Neutrophil (primary cell): ENCODE data around the gene LRRC75A.

Experiments used
- H3K27ac ChIP-seq: fragments of 200-600 bp; sonication (generic); 2 replicates; pipeline ENCODE4 v1.5.1; 2016; ENCODE audit warnings: mild to moderate bottlenecking, moderate library complexity
- H3K27me3 ChIP-seq: fragments of 200-600 bp; sonication (generic); 2 replicates; pipeline ENCODE4 v1.6.0; 2016; ENCODE audit warnings: mild to moderate bottlenecking
- H3K36me3 ChIP-seq: fragments of 200-600 bp; sonication (generic); 2 replicates; pipeline ENCODE4 v1.5.1; 2017
- H3K4me1 ChIP-seq, 2 experiments: fragments of 200-600 bp in 1 of 2; sonication (generic) in 1 of 2; 1 replicate in 1 of 2; 2 replicates in 1 of 2; pipeline versions ENCODE4 v1.5.1 to v1.6.1; 2013 to 2016; ENCODE audit warnings: low read depth in 1 of 2, low read length in 1 of 2, mild to moderate bottlenecking in 1 of 2, moderate library complexity in 1 of 2; ENCODE audit not compliant: control insufficient read depth in 1 of 2, insufficient read depth in 1 of 2
- H3K4me3 ChIP-seq, 2 experiments: fragments of 200-600 bp in 1 of 2; sonication (generic) in 1 of 2; 1 replicate in 1 of 2; 2 replicates in 1 of 2; pipeline ENCODE4 v1.5.1; 2013 to 2016; ENCODE audit warnings: low read depth in 1 of 2, low read length in 1 of 2, mild to moderate bottlenecking in 1 of 2, moderate library complexity in 1 of 2
- H3K9me3 ChIP-seq: fragments of 200-600 bp; sonication (generic); 2 replicates; pipeline ENCODE4 v1.5.1; 2016
- CTCF ChIP-seq: fragments of 200-600 bp; sonication (generic); IDR thresholded peaks from 2 replicates; pipeline ENCODE4 v1.5.1; 2016; ENCODE audit warnings: antibody characterized with exemption

Gene LRRC75A

GRCh38 chr17:16504984-16505383, 13.0 kb upstream of the LRRC75A start:
- no peak for TF ChIP-seq CTCF
- H3K27me3 ChIP-seq = no peaks in the 10 kb centered on the region

GRCh38 chr17:16496820-16497489, 5.0 kb upstream of the LRRC75A start:
- Histone ChIP-seq H3K4me3 (no peak overlapping the region), H3K27me3 (peaks cover 67% of the 10 kb centered on the region), H3K4me1 (peaks cover 5 to 7% of the 10 kb centered on the region in 2 experiments), H3K27ac (no peak overlapping the region), H3K36me3 (no peaks in the 10 kb centered on the region), H3K9me3 (no peaks in the 10 kb centered on the region)
- TF ChIP-seq CTCF = no peak

More at GRCh38 chr17:16504984-16505383, 13.0 kb upstream of the LRRC75A start:
- Histone ChIP-seq H3K9me3 (no peaks in the 10 kb centered on the region), H3K4me3 (no peak overlapping the region), H3K36me3 (no peaks in the 10 kb centered on the region), H3K4me1 (peaks cover 17 to 20% of the 10 kb centered on the region in 2 experiments), H3K27ac (no peak overlapping the region)

- TF ChIP-seq CTCF = no peak
- no peak overlapping the region for H3K27ac ChIP-seq
- no peak overlapping the region for H3K4me3 ChIP-seq
- H3K9me3 ChIP-seq = no peaks in the 10 kb centered on the region
- H3K4me1 ChIP-seq = peaks cover 8 to 11% of the 10 kb centered on the region in 2 experiments
- H3K27me3 ChIP-seq = peaks cover 69% of the 10 kb centered on the region
- H3K36me3 ChIP-seq = no peaks in the 10 kb centered on the region
Measured at GRCh38 chr17:16495980-16496819, 4.2 kb upstream of the LRRC75A start.

- TF ChIP-seq CTCF = no peak
- Histone ChIP-seq H3K27ac (no peak overlapping the region), H3K27me3 (peaks cover 76% of the 10 kb centered on the region), H3K36me3 (no peaks in the 10 kb centered on the region), H3K9me3 (no peaks in the 10 kb centered on the region), H3K4me3 (no peak overlapping the region), H3K4me1 (peaks cover 14 to 17% of the 10 kb centered on the region in 2 experiments)
Measured at GRCh38 chr17:16495561-16495960, 3.6 kb upstream of the LRRC75A start.

GRCh38 chr17:16494059-16494458, 2.1 kb upstream of the LRRC75A start:
- peaks cover 20 to 24% of the 10 kb centered on the region in 2 experiments for H3K4me1 ChIP-seq
- H3K4me3 ChIP-seq = no peak overlapping the region
- peaks cover 79% of the 10 kb centered on the region for H3K27me3 ChIP-seq
- no peak for TF ChIP-seq CTCF
- no peaks in the 10 kb centered on the region for H3K9me3 ChIP-seq
- H3K36me3 ChIP-seq = no peaks in the 10 kb centered on the region
- H3K27ac ChIP-seq = no peak overlapping the region
